KMS-11 (cell line): ENCODE data around the gene EPHX1.
"Not testable (repeated sequence)": the region's sequence is repeated elsewhere in the genome, so short reads cannot be mapped to it uniquely, and the experiment has no call there.

Experiments used
- H2AFZ ChIP-seq: fragments of 200-600 bp; sonication (generic); 2 replicates; pipeline ENCODE4 v1.6.1; 2016; ENCODE audit warnings: antibody characterized with exemption, mixed run types, low read depth
- H3K27ac ChIP-seq: fragments of 200-600 bp; sonication (generic); 2 replicates; pipeline ENCODE4 v1.6.1; 2016; ENCODE audit warnings: mild to moderate bottlenecking, mixed run types
- H3K27me3 ChIP-seq: fragments of 200-600 bp; sonication (generic); 2 replicates; pipeline ENCODE4 v1.6.1; 2017; ENCODE audit warnings: mild to moderate bottlenecking, low read depth, mixed run types, moderate library complexity; ENCODE audit not compliant: insufficient read depth
- H3K36me3 ChIP-seq: fragments of 200-600 bp; sonication (generic); 2 replicates; pipeline ENCODE4 v1.6.1; 2017; ENCODE audit warnings: mild to moderate bottlenecking, mixed run types; ENCODE audit not compliant: insufficient read depth
- H3K4me1 ChIP-seq: fragments of 200-600 bp; sonication (generic); 2 replicates; pipeline ENCODE4 v1.6.1; 2016; ENCODE audit warnings: mild to moderate bottlenecking, low read depth, mixed run types; ENCODE audit not compliant: poor library complexity, severe bottlenecking
- H3K4me2 ChIP-seq: fragments of 200-600 bp; sonication (generic); 2 replicates; pipeline ENCODE4 v1.7.0; 2016; ENCODE audit warnings: mild to moderate bottlenecking, mixed run types
- H3K4me3 ChIP-seq: fragments of 200-600 bp; sonication (generic); IDR thresholded peaks from 2 replicates; pipeline ENCODE4 v1.6.1; 2017; ENCODE audit warnings: low read depth, low read length, mixed read lengths; ENCODE audit not compliant: insufficient read depth
- H3K79me2 ChIP-seq: fragments of 200-600 bp; sonication (generic); 2 replicates; pipeline ENCODE4 v1.6.1; 2016; ENCODE audit warnings: low read depth, mixed run types; ENCODE audit not compliant: insufficient read depth
- H3K9ac ChIP-seq: fragments of 200-600 bp; sonication (generic); 2 replicates; pipeline ENCODE4 v1.6.1; 2016; ENCODE audit warnings: mild to moderate bottlenecking, mixed run types
- H4K20me1 ChIP-seq: fragments of 200-600 bp; sonication (generic); 2 replicates; pipeline ENCODE4 v1.6.1; 2016; ENCODE audit warnings: mild to moderate bottlenecking, mixed run types; ENCODE audit not compliant: insufficient read depth
- CTCF ChIP-seq: fragments of 200-600 bp; sonication (generic); conservative IDR thresholded peaks from 2 replicates; pipeline ENCODE4 v1.6.1; 2017; ENCODE audit warnings: low read depth, mild to moderate bottlenecking, antibody characterized with exemption, low read length, moderate library complexity, mixed read lengths

The EPHX1 gene

GRCh38 chr1:225806249-225806648 lies 3.7 kb upstream of the EPHX1 start:
- H3K9ac ChIP-seq: no peak overlapping the region
- no peak for TF ChIP-seq CTCF
- H2AFZ ChIP-seq: no peak overlapping the region
- H3K27me3 ChIP-seq: no peaks in the 10 kb centered on the region
- H3K27ac ChIP-seq: peak overlapping the region; percentile 21; the same call in 1 of the 2 replicates
- peak overlapping the region; percentile 36 for H3K4me2 ChIP-seq
- H3K4me3 ChIP-seq: no peak overlapping the region
- no peaks in the 10 kb centered on the region for H3K36me3 ChIP-seq
- H3K79me2 ChIP-seq: no peaks in the 10 kb centered on the region
- peaks cover 34% of the 10 kb centered on the region for H3K4me1 ChIP-seq
- no peaks in the 10 kb centered on the region for H4K20me1 ChIP-seq

GRCh38 chr1:225806736-225807135 lies 3.2 kb upstream of the EPHX1 start:
- H3K4me2 ChIP-seq: peak overlapping the region; percentile 36
- H4K20me1 ChIP-seq, H3K4me3 ChIP-seq, H3K9ac ChIP-seq, H3K36me3 ChIP-seq, H2AFZ ChIP-seq, H3K79me2 ChIP-seq, H3K27me3 ChIP-seq: not testable (repeated sequence)
- peak overlapping the region; percentile 21; the same call in 1 of the 2 replicates for H3K27ac ChIP-seq
- peaks cover 39% of the 10 kb centered on the region for H3K4me1 ChIP-seq

GRCh38 chr1:225808136-225808535 lies 1.8 kb upstream of the EPHX1 start:
- Histone ChIP-seq H3K27me3 (no peaks in the 10 kb centered on the region), H3K9ac (no peak overlapping the region), H3K27ac (no peak overlapping the region), H2AFZ (no peak overlapping the region), H4K20me1 (no peaks in the 10 kb centered on the region), H3K79me2 (no peaks in the 10 kb centered on the region), H3K36me3 (no peaks in the 10 kb centered on the region), H3K4me3 (no peak overlapping the region), H3K4me1 (peaks cover 49% of the 10 kb centered on the region), H3K4me2 (no peak overlapping the region)
- TF ChIP-seq CTCF: no peak

- peak overlapping the region; percentile 80 for H2AFZ ChIP-seq
- peak overlapping the region; percentile 58; the same call in 1 of the 2 replicates for H3K9ac ChIP-seq
- H3K4me3 ChIP-seq, H3K27me3 ChIP-seq, H4K20me1 ChIP-seq, H3K79me2 ChIP-seq, H3K36me3 ChIP-seq, H3K27ac ChIP-seq: not testable (repeated sequence)
- H3K4me2 ChIP-seq: peak overlapping the region; percentile 87
- peaks cover 44% of the 10 kb centered on the region for H3K4me1 ChIP-seq
These were observed 935 bp downstream of the EPHX1 start for GRCh38 chr1:225810579-225811538.

GRCh38 chr1:225811622-225812487 lies 1.9 kb downstream of the EPHX1 start:
- Histone ChIP-seq H3K9ac (no peak overlapping the region), H4K20me1 (no peaks in the 10 kb centered on the region), H3K36me3 (no peaks in the 10 kb centered on the region), H3K27me3 (no peaks in the 10 kb centered on the region), H3K4me3 (no peak overlapping the region), H3K4me2 (peak overlapping the region; percentile 17; the same call in 1 of the 2 replicates), H2AFZ (no peak overlapping the region), H3K27ac (no peak overlapping the region), H3K4me1 (peaks cover 34% of the 10 kb centered on the region), H3K79me2 (no peaks in the 10 kb centered on the region)
- TF ChIP-seq CTCF: peak; percentile 32; the same call in 1 of the 2 replicates
